HCT116 (cell line): ENCODE measurements around the gene TCF7L1. TPM values are rescaled to one million over a fixed set of nuclear protein-coding genes. Genes with fewer than 3 reads are reported as not detected.

Experiments
- ATAC-seq: fragments of 200-7000 bp; cut with Tn5 transposase; 2 replicates; pipeline ENCODE4 v1.9.1; 2020; ENCODE audit warnings: mild to moderate bottlenecking, moderate library complexity
- BruUV-seq: library from RNA; stranded (reverse); fragments of 400-500 nt; replicated peaks from 2 replicates; lab custom pipeline; 2021; lab: Mats Ljungman, UMichigan
- CTCF ChIA-PET: fragments of 300-600 bp; sonication (Branson Sonifier 250); formaldehyde crosslinking; loops from one replicate; lab custom pipeline; 2021; ENCODE audit warnings: antibody characterized with exemption; lab: Charles Lee
- POLR2A ChIA-PET: fragments of 300-600, 350-600 bp; sonication (Branson Sonifier 250); formaldehyde crosslinking; loops from one replicate; lab custom pipeline; 2021; ENCODE audit warnings: antibody characterized with exemption; lab: Charles Lee
- RAD21 ChIA-PET, 2 experiments: fragments of 300-600 bp; sonication (Branson Sonifier 250); formaldehyde crosslinking; loops; one replicate each; lab custom pipeline; 2023; ENCODE audit warnings: low total read pairs in 2 of 2; ENCODE audit not compliant: uncharacterized antibody in 2 of 2, unreplicated experiment in 2 of 2, low non-redundant PET in 1 of 2; lab: Charles Lee
- DNase-seq: peaks from one replicate; pipeline ENCODE4 v3.0.0-alpha.2; 2010; ENCODE audit warnings: low read depth, low spot score
- H2AFZ ChIP-seq: fragments of 200-600 bp; shearing (Covaris generic), sonication (generic); 2 replicates; pipeline ENCODE4 v1.6.1; 2017; ENCODE audit warnings: low read depth, mixed run types, mixed read lengths, antibody characterized with exemption, low read length; ENCODE audit not compliant: poor library complexity, severe bottlenecking
- H3K27ac ChIP-seq: 2 replicates; pipeline ENCODE4 v1.5.1; 2012; ENCODE audit warnings: low read depth, low read length
- H3K27me3 ChIP-seq: fragments of 200-600 bp; sonication (generic); 2 replicates; pipeline ENCODE4 v1.6.1; 2016; ENCODE audit warnings: mixed run types, low read length, mixed read lengths; ENCODE audit not compliant: insufficient read depth
- H3K36me3 ChIP-seq, 2 experiments: fragments of 200-500 bp in 1 of 2; fragments of 200-600 bp in 1 of 2; sonication (Bioruptor generic) in 1 of 2; sonication (generic) in 1 of 2; 2 replicates each; pipeline versions ENCODE4 v1.5.1 to v1.6.1; 2014 to 2016; ENCODE audit warnings: low read length in 2 of 2, inconsistent platforms in 1 of 2, mixed read lengths in 1 of 2, mixed run types in 1 of 2; ENCODE audit not compliant: insufficient read depth in 2 of 2, control insufficient read depth in 1 of 2
- H3K4me1 ChIP-seq, 2 experiments: fragments of 200-600 bp in 1 of 2; sonication (generic) in 1 of 2; 2 replicates each; pipeline versions ENCODE4 v1.5.1 to v1.6.1; 2012 to 2017; ENCODE audit warnings: low read length in 2 of 2, inconsistent platforms in 1 of 2, mild to moderate bottlenecking in 1 of 2, mixed read lengths in 1 of 2, mixed run types in 1 of 2, moderate library complexity in 1 of 2; ENCODE audit not compliant: insufficient read depth in 2 of 2, control insufficient read depth in 1 of 2
- H3K4me2 ChIP-seq: fragments of 200-600 bp; sonication (generic); 2 replicates; pipeline ENCODE4 v1.6.1; 2017; ENCODE audit warnings: mixed run types, low read length, mixed read lengths
- H3K4me3 ChIP-seq, 2 experiments: fragments of 200-600 bp in 1 of 2; sonication (generic) in 1 of 2; replicated peaks in 1 of 2; 2 replicates each; pipeline ENCODE4 v1.5.1; 2011 to 2016; ENCODE audit warnings: low read length in 2 of 2, control low read depth in 1 of 2, low read depth in 1 of 2, mild to moderate bottlenecking in 1 of 2, mixed read lengths in 1 of 2, mixed run types in 1 of 2
- H3K79me2 ChIP-seq: fragments of 200-600 bp; sonication (generic); 2 replicates; pipeline ENCODE4 v1.6.1; 2017; ENCODE audit warnings: mild to moderate bottlenecking, mixed run types, low read length, moderate library complexity, mixed read lengths; ENCODE audit not compliant: insufficient read depth
- H3K9ac ChIP-seq: fragments of 200-600 bp; sonication (generic); 2 replicates; pipeline ENCODE4 v1.6.1; 2016; ENCODE audit warnings: low read length, mixed read lengths
- H3K9me2 ChIP-seq: fragments of 200-600 bp; sonication (generic), shearing (Covaris generic); 2 replicates; pipeline ENCODE4 v1.6.1; 2017; ENCODE audit warnings: mixed run types, mild to moderate bottlenecking, moderate library complexity; ENCODE audit not compliant: insufficient read depth
- H3K9me3 ChIP-seq, 2 experiments: fragments of 200-500 bp in 1 of 2; fragments of 200-600 bp in 1 of 2; sonication (Bioruptor generic) in 1 of 2; sonication (generic) in 1 of 2; 2 replicates each; pipeline ENCODE4 v1.6.1; 2014 to 2017; ENCODE audit warnings: low read length in 2 of 2, mixed read lengths in 2 of 2, inconsistent platforms in 1 of 2, low read depth in 1 of 2, mild to moderate bottlenecking in 1 of 2, mixed run types in 1 of 2, moderate library complexity in 1 of 2; ENCODE audit not compliant: control insufficient read depth in 1 of 2, insufficient read depth in 1 of 2
- H4K20me1 ChIP-seq: fragments of 200-600 bp; sonication (generic), shearing (Covaris generic); 2 replicates; pipeline ENCODE4 v1.6.1; 2017; ENCODE audit warnings: mixed run types, mild to moderate bottlenecking, moderate library complexity; ENCODE audit not compliant: insufficient read depth
- CBX3 ChIP-seq: IDR thresholded peaks from 2 replicates; pipeline ENCODE4 v1.6.1; 2012; ENCODE audit warnings: low read depth
- CEBPB ChIP-seq: IDR thresholded peaks from 2 replicates; pipeline ENCODE4 v1.6.1; 2012; ENCODE audit warnings: low read depth
- EGR1 ChIP-seq: IDR thresholded peaks from 2 replicates; pipeline ENCODE4 v1.6.1; 2012; ENCODE audit warnings: low read depth
- EZH2 ChIP-seq: fragments of 200-600 bp; sonication (generic); IDR thresholded peaks from 2 replicates; pipeline ENCODE4 v1.6.1; 2017; ENCODE audit warnings: antibody characterized with exemption, mixed run types
- REST ChIP-seq: IDR thresholded peaks from 2 replicates; pipeline ENCODE4 v1.6.1; 2012; ENCODE audit warnings: low read depth
- SIN3A ChIP-seq: IDR thresholded peaks from 2 replicates; pipeline ENCODE4 v1.6.1; 2012; ENCODE audit warnings: low read depth
- YY1 ChIP-seq: IDR thresholded peaks from 2 replicates; pipeline ENCODE4 v1.6.1; 2011; ENCODE audit warnings: low read length, low read depth, moderate library complexity, mild to moderate bottlenecking; ENCODE audit not compliant: insufficient replicate concordance; ENCODE audit errors: extremely low read depth
- ZFX ChIP-seq: fragments of 450-650 bp; IDR thresholded peaks from 2 replicates; pipeline ENCODE4 v1.6.1; 2017
- intact Hi-C: fragments of 100-400 bp; cut with micrococcal nuclease; formaldehyde crosslinking; loops from 2 replicates; pipeline ENCODE4 v1.10.0; 2022
- total RNA-seq: library from RNA; stranded (reverse); gene quantifications from one replicate; pipeline ENCODE4 v1.2.1, GENCODE V29; 2021; ENCODE audit not compliant: unreplicated experiment

TCF7L1 gene
- total RNA-seq, 1 experiment from 2014 or later: 10.3 TPM

- no peak for TF ChIP-seq REST
- peak; percentile 83 for TF ChIP-seq SIN3A
- TF ChIP-seq EZH2: no peak
These were observed 221.3 kb downstream of the TCF7L1 start, which contains the start of the genes ELMOD3 and RETSAT (continued) for GRCh38 chr2:85354286-85355072.

- Histone ChIP-seq H3K4me1 (peaks cover 9 to 14% of the 10 kb centered on the region in 2 experiments; a peak in 3 of 4 replicates), H4K20me1 (no peaks in the 10 kb centered on the region), H3K4me2 (peak overlapping the region; percentile 95), H3K9ac (peak overlapping the region; percentile 83), H3K9me3 (no peaks in the 10 kb centered on the region), H3K27me3 (no peaks in the 10 kb centered on the region), H3K36me3 (peaks cover 8 to 23% of the 10 kb centered on the region in 2 experiments; a peak in 3 of 4 replicates), H3K27ac (peak overlapping the region; percentile 45), H3K79me2 (peaks cover 31% of the 10 kb centered on the region), H3K4me3 (peak overlapping the region; percentile 86 to 95), H3K9me2 (no peaks in the 10 kb centered on the region), H2AFZ (peak overlapping the region; percentile 85)
- TF ChIP-seq CEBPB: no peak
- no peak for TF ChIP-seq CBX3
- TF ChIP-seq ZFX: no peak
- TF ChIP-seq YY1: no peak
- no peak for TF ChIP-seq EGR1
- TSS peak; percentile 76 for BruUV-seq
- intact Hi-C loops: no loop called here
- DNase-seq (no peak), ATAC-seq (no peak)
- ChIA-PET POLR2A (interaction anchor here (0.6 to 1.7 kb wide), 11 partner anchors 11 to 435 kb away, joined by 3 to 14 read pairs (median 3); partner anchors contain the start of genes MAT2A, RNF181 and SH2D6), CTCF (interaction anchor here (0.8 to 1.4 kb wide), 2 partner anchors 67 to 197 kb away, joined by 4 read pairs; no protein-coding TSS in a partner anchor), RAD21 (interaction anchor here in 1 of 2 experiments (1.0 kb wide), 1 partner anchor 197 kb away, joined by 3 read pairs; no protein-coding TSS in a partner anchor)
These were observed 221.8 kb downstream of the TCF7L1 start for GRCh38 chr2:85355073-85355410.
